Astrocyte (in vitro differentiated cells and primary cell): ENCODE measurements around the gene ATP10D.

Experiments used
- EZH2 ChIP-seq: IDR thresholded peaks from 2 replicates; pipeline ENCODE4 v1.6.1; 2012; ENCODE audit warnings: mild to moderate bottlenecking, low read length, inconsistent platforms; ENCODE audit not compliant: insufficient read depth
- TF ChIP-seq, protein P1 (sequence below): IDR thresholded peaks from 2 replicates; pipeline ENCODE4 v1.5.1; 2011; ENCODE audit warnings: low read depth, mild to moderate bottlenecking, inconsistent platforms, low read length, moderate library complexity; ENCODE audit not compliant: insufficient read depth

DNA sequence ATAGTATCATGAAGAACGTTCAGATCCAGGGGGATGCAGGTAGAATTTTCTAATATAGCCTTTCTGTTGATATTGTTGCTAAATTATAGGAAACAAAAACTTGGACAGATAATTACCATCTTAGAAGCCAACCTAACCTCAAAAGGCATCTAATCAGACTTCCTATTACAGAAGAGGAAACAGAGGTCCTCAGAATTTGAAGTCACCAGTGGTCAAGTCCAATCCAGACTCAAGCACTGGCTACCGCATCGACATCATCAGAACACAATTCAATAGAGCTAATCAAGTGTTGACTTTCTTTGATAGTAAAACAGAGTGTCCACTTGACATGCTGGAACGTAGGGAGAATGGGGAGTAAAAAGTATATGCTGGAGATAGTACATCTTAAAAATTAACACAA lies 10.3 kb upstream of the ATP10D start:
- TF ChIP-seq, protein P1, sequence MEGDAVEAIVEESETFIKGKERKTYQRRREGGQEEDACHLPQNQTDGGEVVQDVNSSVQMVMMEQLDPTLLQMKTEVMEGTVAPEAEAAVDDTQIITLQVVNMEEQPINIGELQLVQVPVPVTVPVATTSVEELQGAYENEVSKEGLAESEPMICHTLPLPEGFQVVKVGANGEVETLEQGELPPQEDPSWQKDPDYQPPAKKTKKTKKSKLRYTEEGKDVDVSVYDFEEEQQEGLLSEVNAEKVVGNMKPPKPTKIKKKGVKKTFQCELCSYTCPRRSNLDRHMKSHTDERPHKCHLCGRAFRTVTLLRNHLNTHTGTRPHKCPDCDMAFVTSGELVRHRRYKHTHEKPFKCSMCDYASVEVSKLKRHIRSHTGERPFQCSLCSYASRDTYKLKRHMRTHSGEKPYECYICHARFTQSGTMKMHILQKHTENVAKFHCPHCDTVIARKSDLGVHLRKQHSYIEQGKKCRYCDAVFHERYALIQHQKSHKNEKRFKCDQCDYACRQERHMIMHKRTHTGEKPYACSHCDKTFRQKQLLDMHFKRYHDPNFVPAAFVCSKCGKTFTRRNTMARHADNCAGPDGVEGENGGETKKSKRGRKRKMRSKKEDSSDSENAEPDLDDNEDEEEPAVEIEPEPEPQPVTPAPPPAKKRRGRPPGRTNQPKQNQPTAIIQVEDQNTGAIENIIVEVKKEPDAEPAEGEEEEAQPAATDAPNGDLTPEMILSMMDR: no peak
- TF ChIP-seq EZH2: no peak
